ENCODE results near the gene DDC. TPM values are rescaled to one million over a fixed set of nuclear protein-coding genes. Genes with fewer than 3 reads are reported as not detected.

Gene DDC
- total RNA-seq, 1 experiment from 2014 or later: not detected

- no peaks in the 10 kb centered on the region for H3K36me3 ChIP-seq (ENCODE audit: control insufficient read depth in 1 of 2, insufficient read depth in 2 of 2, low read length in 2 of 2)
- no peak for DNase-seq (ENCODE audit: low read depth, low spot score)
- no peak overlapping the region for H3K9ac ChIP-seq (ENCODE audit: low read length)
- ATAC-seq: no peak
- no peaks in the 10 kb centered on the region for H3K9me2 ChIP-seq (ENCODE audit: insufficient read depth)
- no peaks in the 10 kb centered on the region for H3K79me2 ChIP-seq (ENCODE audit: insufficient read depth, low read length)
- intact Hi-C loops (cut with micrococcal nuclease): no loop called here
- CTCF ChIA-PET: no interaction called here
- no TSS peak for BruUV-seq (replicated peaks)
- H2AFZ ChIP-seq (ENCODE audit: low read depth, low read length, poor library complexity, severe bottlenecking): no peak overlapping the region
- no peaks in the 10 kb centered on the region for H3K4me1 ChIP-seq (ENCODE audit: control insufficient read depth in 1 of 2, insufficient read depth in 2 of 2, low read length in 2 of 2)
- no peaks in the 10 kb centered on the region for H4K20me1 ChIP-seq (ENCODE audit: insufficient read depth)
- no peak for TF ChIP-seq CBX3 (IDR thresholded peaks at IDR 0.05; ENCODE audit: low read depth)
- no peak for TF ChIP-seq POLR2A (IDR thresholded peaks at IDR 0.05; ENCODE audit: borderline replicate concordance, extremely low read depth, insufficient read depth, insufficient read length)
- TF ChIP-seq EGR1 (IDR thresholded peaks at IDR 0.05; ENCODE audit: low read depth): no peak
- no peak for TF ChIP-seq ATF3 (IDR thresholded peaks at IDR 0.05)
- no peak for TF ChIP-seq ELF1 (IDR thresholded peaks at IDR 0.05; ENCODE audit: borderline replicate concordance, low read depth)
- TF ChIP-seq EZH2phosphoT487 (IDR thresholded peaks at IDR 0.05; ENCODE audit: borderline replicate concordance): no peak
- no peak for TF ChIP-seq RAD21 (IDR thresholded peaks at IDR 0.05; ENCODE audit: low read depth)
- no peak for TF ChIP-seq ZFX (IDR thresholded peaks at IDR 0.05)
- no peak for TF ChIP-seq TCF7L2 (IDR thresholded peaks at IDR 0.05; ENCODE audit: borderline replicate concordance, extremely low read depth, insufficient read depth, insufficient read length)
- RAD21 ChIA-PET (ENCODE audit: low non-redundant PET in 1 of 2, low total read pairs in 2 of 2, uncharacterized antibody in 2 of 2, unreplicated experiment in 2 of 2): no interaction called here
- H3K27me3 ChIP-seq (ENCODE audit: insufficient read depth, low read length): no peaks in the 10 kb centered on the region
- H3K4me3 ChIP-seq (replicated peaks in 1 of 2; ENCODE audit: low read depth in 1 of 2, low read length in 2 of 2): no peak overlapping the region
- no peak overlapping the region for H3K27ac ChIP-seq (ENCODE audit: low read depth, low read length)
- no peak overlapping the region for H3K4me2 ChIP-seq (ENCODE audit: low read length)
- no peaks in the 10 kb centered on the region for H3K9me3 ChIP-seq (ENCODE audit: control insufficient read depth in 1 of 2, insufficient read depth in 1 of 2, low read depth in 1 of 2, low read length in 2 of 2)
- POLR2A ChIA-PET: no interaction called here
Measured at GRCh38 chr7:50505553-50506210, 59.5 kb downstream of the DDC start.

GRCh38 chr7:50504646-50505546 lies 60.3 kb downstream of the DDC start:
- POLR2A ChIA-PET: no interaction called here
- Histone ChIP-seq H3K27ac (ENCODE audit: low read depth, low read length) (no peak overlapping the region), H4K20me1 (ENCODE audit: insufficient read depth) (no peaks in the 10 kb centered on the region), H3K9me3 (ENCODE audit: control insufficient read depth in 1 of 2, insufficient read depth in 1 of 2, low read depth in 1 of 2, low read length in 2 of 2) (no peaks in the 10 kb centered on the region), H3K79me2 (ENCODE audit: insufficient read depth, low read length) (no peaks in the 10 kb centered on the region), H3K4me1 (ENCODE audit: control insufficient read depth in 1 of 2, insufficient read depth in 2 of 2, low read length in 2 of 2) (no peaks in the 10 kb centered on the region), H3K4me3 (replicated peaks in 1 of 2; ENCODE audit: low read depth in 1 of 2, low read length in 2 of 2) (no peak overlapping the region), H3K4me2 (ENCODE audit: low read length) (no peak overlapping the region), H3K9me2 (ENCODE audit: insufficient read depth) (no peaks in the 10 kb centered on the region), H3K9ac (ENCODE audit: low read length) (no peak overlapping the region), H3K36me3 (ENCODE audit: control insufficient read depth in 1 of 2, insufficient read depth in 2 of 2, low read length in 2 of 2) (no peaks in the 10 kb centered on the region), H3K27me3 (ENCODE audit: insufficient read depth, low read length) (no peaks in the 10 kb centered on the region), H2AFZ (ENCODE audit: low read depth, low read length, poor library complexity, severe bottlenecking) (no peak overlapping the region)
- ATAC-seq (no peak), DNase-seq (ENCODE audit: low read depth, low spot score) (no peak)
- TF ChIP-seq ZFX (IDR thresholded peaks at IDR 0.05): no peak
- BruUV-seq (replicated peaks): no TSS peak
- RAD21 ChIA-PET (ENCODE audit: low non-redundant PET in 1 of 2, low total read pairs in 2 of 2, uncharacterized antibody in 2 of 2, unreplicated experiment in 2 of 2): no interaction called here
- intact Hi-C loops (cut with micrococcal nuclease): no loop called here
- CTCF ChIA-PET: no interaction called here

Measured in HCT116 (cell line).